Measurements from ENCODE around the gene BCL2A1.
"Not testable (repeated sequence)": the region's sequence is repeated elsewhere in the genome, so short reads cannot be mapped to it uniquely, and the experiment has no call there.

The BCL2A1 gene

DNA sequence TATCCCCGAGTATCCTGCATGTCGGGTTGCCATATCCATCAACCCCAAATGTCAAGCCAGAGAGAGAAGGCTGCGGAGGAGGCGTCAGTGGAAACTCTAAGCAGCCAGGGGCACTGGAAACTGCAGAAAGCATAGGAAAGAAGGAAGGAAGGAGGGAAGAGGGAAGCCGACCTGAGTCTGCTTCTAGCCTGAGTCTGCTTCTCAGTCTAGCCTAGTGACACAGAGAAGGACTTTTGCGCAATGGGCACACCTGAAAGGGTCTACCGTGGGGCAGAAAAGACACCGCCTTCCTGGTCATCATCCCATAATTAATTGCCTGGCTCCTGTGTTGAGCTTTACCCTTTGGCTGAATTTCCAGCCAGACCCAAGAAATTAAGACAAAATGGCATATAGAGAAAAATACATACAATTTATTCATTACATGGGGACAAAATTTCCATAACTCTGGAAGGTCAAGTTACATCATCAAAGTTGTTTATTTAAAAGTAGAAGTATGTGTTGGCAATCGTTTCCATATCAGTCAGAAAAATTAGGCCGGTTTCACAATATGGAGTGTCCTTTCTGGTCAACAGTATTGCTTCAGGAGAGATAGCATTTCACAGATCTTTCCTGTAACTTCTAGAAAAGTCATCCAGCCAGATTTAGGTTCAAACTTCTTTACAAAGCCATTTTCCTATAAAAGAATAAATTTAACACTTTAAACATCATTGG is 10.3 kb downstream of the BCL2A1 start:
- no peak for DNase-seq (ENCODE audit: low read depth, low spot score)

DNA sequence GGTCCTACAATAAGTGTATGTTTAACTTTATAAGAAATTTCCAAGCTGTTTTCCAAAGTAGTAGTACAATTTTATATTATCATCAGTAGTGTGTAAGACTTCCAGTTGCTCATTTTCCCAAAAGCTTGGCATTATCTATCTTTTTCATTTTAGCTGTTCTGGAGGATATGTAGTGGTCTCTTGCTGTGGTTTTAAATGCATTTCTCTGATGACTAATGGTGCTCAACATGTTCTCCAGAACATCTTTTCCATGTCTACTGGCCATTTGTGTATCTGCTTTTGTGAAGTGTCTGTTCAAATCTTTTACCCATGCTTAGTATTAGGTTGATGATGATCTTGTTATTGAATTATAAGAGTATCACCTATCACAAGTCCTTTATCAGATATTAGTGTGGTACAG is 13.3 kb downstream of the BCL2A1 start:
- no peak for DNase-seq (ENCODE audit: low read depth, low spot score)

DNA sequence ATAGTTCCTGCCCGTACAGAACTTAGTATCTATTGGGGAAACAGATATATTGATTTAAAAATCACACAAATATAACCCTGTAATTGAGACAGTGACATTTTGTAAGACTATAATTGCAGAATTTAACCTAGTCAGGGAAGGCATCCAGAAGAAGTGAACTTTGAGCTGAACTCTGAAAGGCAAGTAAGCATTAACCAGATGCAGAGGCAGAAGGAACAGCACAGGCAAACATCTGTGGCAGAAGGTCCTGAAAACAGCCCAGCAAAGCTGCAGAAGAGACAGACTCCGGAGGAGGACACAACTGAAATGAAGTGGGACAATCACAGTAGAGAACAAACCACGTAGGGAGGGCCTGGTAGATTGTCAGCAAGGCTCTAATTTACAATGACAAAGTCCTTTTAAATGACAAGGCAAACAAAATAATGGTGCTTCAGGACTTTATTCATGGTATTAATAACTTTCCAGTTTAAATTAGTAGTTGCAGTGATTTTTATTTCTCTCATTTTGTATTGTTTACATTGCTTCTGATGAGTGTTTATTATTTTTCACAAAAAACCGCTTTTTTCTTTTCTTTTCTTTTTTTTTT is 14.5 kb downstream of the BCL2A1 start:
- DNase-seq (ENCODE audit: low read depth, low spot score), result no peak

DNA sequence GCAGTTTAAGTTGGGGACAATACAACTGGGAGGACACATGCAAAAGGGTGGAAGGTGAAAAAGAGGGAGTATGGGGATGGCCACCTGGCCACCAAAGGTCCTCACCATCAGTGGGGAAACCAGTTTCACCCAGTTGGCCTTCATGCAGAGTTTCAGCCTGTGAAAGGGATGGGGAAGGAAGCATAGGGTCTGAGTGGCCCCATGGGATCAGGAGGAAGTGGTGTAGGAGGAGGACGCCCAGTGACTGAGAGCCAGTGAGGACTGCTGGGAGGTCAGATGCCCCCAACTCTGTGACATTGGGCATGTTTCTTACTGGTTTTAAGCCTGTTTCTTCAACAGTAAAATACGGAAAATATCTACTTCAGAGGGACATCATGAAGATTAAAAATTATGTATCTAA is 16.3 kb downstream of the BCL2A1 start:
- no peak for DNase-seq (ENCODE audit: low read depth, low spot score)

DNA sequence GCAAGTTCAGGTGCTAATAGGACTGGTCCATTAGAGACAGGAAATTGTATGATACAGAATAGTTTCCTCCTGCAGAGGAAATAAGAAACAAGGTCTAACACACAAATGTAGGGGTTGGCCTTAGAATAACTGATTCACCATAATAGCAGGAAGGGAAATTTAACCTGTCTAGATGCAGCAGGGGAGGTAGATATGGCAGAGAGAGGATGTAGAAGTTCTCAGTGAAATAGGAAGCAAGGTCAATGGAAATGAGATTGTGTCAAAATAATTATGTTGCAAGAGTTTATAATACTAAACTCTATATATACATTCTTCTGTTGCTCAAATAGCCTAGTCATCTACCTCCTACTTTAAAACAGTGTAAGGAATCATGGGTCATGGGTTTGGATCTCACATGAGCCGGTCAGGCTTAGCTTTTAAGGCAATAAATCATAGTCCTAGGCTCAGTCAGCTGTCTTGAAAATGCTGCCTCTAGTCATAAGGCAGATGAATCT is 17.0 kb downstream of the BCL2A1 start:
- no peak for DNase-seq (ENCODE audit: low read depth, low spot score)

DNA sequence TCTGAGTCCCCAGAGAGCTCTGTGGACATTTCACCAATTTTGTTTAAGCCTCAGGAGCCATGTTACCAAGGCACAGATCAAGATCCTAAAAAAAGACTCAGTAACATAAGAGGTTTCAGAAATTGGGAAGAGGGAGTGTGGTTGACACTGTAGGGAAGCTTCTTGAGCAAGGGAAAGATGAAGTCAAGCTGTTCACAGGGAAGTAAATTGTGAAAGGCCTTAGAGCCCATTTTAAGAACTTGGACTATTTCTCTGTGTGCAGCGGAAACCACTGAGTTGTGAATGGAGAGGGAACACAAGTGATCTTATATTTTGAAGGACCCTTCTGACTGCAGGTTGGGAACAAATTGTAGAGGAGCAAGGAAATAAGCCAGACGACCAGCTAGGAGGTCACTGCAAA is 18.7 kb downstream of the BCL2A1 start:
- DNase-seq (ENCODE audit: low read depth, low spot score), result no peak

DNA sequence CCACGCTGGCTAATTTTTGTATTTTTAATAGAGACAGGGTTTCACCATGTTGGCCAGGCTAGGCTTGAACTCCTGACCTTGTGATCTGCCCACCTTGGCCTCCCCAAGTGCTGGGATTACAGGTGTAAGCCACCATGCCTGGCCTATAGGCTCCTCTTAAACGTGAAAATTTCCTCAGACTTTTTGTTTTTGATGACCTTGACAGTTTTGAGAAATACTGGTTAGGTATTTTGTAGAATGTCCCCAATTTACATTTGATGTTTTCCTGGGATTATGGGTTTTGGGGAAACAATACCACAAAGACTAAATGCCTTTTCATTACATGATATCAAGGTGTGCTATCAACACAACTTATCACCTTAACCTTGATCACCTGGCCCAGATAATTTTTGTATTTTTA is 20.7 kb downstream of the BCL2A1 start:
- DNase-seq (ENCODE audit: low read depth, low spot score), result no peak

DNA sequence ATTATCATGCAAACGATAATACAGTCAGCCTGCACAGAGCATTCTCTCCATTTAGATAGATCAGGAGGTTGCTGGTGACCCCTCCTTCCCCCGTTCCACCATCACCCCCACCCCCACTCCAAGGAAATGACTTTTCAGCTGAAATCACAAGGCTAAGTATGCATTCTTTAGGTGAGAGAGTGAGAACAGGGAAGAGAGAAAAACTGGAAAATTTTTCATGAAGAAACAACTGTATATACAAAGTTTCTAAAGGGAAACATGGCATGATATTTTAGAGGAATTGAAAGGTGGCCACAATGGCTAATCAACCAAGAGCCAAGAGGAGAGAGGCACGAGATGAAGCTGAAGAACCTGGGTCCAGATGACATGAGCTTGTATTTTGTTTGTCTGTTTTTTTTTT is 22.2 kb downstream of the BCL2A1 start:
- DNase-seq (ENCODE audit: low read depth, low spot score), result no peak

DNA sequence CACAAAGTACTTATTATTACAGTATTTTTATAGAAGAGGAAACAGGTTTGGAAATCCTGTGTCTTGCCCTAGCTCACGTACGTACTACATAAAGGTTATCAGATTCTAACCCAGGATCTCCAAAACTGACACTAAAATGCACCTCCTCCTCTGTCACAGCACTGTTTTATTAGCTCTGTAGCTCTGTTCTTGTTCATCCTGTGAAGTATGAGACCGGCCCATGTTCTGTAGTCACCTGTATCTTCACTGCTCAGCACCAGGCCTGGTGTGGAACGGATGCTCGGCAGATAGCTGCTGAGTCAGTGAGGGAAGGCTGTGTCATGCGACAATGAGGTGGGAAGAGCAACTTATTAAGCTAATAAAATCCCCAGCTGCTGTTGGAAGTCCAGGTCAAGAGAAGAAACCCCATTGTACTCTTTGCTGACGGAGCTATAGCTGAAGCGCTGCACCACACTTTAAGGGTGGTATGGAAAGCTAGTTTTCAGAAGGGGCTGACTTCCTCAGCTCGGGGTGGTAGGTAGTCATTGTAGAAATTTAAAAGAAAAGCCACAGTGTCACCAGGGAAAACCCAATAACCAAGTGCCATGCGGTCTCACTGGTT is 22.8 kb downstream of the BCL2A1 start:
- DNase-seq (ENCODE audit: low read depth, low spot score), result no peak

DNA sequence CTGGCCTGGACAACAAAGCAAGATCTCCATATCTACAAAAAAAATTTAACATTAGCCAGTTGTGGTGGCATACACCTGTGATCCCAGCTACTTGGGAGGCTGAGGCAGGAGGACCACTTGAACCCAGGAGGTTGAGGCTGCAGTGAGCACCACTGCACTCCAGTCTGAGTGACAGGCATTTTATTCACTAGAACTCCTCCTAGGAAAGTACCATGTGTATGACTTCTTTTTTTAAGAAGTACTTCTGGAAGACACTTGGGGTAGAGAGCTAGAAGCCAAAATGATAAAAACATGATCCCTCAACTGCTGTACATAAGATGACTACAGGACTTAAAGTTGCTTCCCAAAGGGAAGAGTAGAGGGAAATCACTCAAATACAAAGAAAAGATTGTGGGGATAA is 24.0 kb downstream of the BCL2A1 start:
- no peak for DNase-seq (ENCODE audit: low read depth, low spot score)

DNA sequence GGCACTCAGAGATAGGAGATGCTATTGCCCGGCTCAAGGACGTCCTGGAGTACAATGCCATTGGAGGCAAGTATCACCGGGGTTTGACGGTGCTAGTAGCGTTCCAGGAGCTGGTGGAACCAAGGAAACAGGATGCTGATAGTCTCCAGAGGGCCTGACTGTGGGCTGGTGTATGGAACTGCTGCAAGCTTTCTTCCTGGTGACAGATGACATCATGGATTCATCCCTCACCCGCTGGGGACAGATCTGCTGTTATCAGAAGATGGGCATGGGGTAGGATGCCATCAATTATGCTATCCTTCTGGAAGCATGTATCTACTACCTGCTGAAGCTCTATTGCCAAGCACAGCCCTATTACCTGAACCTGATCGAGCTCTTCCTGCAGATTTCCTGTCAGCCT is 26.4 kb downstream of the BCL2A1 start:
- DNase-seq (ENCODE audit: low read depth, low spot score), result no peak

DNA sequence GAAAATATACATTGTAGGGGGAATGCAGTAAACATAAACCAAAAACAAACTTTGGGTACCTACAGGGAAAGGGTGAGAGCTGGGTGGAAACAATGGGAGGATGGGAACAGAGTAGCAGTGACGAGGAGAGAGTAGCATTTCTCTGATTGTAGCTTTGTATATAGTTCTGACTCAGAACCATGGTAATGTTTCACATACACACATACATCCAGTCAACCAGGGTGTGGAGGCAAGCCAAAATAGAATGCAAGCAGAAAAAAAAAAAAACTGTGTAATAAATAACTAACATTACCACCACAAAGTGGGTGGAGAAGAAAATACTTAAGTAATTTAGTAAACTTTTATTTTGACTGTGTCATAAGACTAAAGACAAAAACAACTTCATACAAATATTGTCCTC is 27.2 kb downstream of the BCL2A1 start:
- DNase-seq (ENCODE audit: low read depth, low spot score), result no peak

DNA sequence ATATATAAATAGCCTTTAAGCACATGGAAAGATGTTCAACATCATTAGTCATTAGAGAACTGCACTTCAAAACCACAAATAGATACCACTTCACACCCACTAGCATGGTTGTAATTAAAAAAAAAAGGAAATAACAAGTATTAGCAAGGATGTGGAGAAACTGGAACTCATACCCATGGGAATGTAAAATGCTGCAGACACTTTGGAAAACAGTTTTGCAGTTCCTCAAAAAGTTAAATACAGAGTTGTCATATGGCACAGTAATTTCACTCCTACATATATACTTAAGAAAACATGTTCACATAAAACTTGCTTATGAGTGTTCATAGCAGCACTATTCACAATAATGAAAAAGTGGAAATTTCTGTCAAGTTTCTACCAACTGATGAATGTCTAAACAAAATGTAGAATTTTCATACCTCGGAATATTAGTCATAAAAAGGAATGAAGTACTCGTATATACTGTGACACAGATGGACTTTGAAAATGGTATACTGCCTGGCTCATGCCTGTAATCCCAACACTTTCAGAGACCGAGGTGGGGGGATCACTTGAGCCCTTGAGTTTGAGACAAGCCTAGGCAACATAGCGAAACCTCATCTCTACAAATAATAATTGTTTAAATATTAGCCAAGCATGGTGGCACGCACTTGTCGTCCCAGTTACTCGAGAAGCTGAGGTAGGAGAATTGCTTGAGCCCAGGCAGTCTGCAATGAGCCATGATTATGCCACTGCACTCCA is 28.1 kb downstream of the BCL2A1 start:
- DNase-seq (ENCODE audit: low read depth, low spot score), result no peak

DNA sequence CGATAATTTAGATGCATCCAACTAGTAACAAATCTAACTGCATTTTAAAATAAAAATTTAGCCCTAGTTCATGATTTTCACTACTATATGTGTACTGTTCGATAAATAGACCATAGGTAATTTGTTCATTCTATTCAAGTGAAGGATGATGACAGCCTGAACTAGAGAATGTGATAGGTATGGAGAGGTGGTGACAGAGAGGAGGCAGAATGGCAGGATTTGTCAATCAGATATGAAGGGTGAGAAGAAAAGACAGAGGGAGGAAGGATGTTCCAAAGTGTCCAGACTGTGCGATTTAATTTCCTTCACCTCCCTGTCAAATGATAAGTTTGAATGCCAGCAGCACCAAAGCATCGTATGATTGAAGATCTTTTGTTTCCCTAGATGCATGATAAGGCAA is 31.6 kb downstream of the BCL2A1 start:
- DNase-seq (ENCODE audit: low read depth, low spot score), result no peak

DNA sequence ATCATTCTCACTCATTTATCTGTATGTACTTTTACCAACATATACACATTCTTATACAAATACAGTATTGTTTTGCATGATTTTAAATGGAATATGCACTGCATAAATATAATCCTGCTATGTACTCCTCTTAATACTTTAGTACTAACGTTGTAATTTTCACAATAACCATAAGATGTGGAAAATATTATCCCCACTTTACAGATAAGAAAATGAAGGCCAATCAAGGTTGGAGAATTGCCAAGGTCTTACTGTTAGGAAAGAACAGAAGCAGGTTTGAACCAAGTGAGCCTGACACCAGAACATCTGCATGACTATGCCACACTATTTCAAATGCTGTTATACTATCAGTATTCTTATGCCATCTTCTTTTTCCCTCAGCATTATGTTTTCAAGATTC is 32.9 kb downstream of the BCL2A1 start:
- DNase-seq (ENCODE audit: low read depth, low spot score), result no peak

DNA sequence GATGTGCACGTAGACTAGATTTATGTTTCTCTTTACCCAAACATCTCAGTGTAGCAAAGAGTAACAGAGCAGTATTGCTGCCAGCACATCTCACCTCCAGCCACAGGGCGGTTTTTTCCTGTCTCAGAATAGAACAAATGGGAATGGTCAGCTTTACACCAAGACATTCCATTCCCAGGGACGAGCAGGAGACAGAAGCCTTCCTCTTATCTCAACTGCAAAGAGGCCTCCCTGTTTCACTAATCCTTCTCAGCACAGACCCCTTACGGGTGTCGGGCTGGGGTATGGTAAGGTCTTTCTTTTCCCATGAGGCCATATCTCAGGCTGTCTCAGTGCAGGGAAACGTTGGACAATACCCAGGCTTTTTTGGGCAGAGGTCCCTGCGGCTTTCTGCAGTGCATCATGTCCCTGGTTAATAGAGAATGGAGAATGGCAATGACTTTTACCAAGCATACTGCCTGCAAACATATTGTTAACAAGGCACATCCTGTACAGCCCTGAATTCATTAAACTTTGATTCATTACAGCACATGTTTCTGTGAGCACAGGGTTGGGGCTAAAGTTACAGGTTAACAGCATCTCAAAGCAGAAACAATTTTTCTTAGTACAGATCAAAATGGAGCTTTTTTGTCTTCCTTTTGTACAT is 35.3 kb downstream of the BCL2A1 start:
- not testable (repeated sequence) for DNase-seq (ENCODE audit: low read depth, low spot score)

DNA sequence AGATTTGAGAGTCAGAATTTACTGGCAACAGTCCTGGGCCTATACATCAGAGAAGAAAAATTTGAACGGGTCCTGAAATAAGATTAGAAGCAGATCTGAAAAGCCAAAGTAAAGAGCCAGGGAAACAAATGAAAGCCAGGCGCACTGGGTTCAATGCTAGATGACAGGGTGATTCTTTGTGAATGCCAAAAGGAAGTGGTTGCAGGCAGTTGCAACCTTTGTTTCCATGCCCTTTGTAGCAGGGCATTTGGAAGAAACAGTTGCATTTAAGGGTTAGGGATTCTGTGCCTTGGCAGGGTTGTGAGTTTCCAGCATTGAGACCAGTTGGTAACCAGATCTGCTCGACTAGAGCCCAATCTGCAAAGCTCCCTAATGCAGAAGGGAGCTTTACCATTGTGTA is 37.8 kb downstream of the BCL2A1 start:
- DNase-seq (ENCODE audit: low read depth, low spot score), result no peak

DNA sequence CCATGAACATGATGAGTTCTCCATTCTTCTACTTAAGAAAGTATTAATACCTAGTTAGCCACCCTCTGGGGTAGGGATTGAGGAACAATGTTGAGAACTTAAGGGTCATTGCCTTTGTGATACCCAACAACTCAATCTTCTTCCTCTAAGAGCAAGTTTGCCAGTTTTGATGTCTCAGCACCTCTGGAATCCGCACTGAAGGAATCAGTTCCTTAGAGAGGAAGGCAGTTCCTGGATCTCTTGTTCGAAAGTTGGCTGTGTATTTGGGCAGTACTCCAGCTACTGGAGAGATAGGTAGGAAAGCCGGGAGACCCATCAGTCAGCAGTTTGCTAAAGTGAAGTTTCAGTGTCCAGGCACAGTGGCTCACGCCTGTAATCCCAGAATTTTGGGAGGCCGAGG is 38.5 kb downstream of the BCL2A1 start:
- no peak for DNase-seq (ENCODE audit: low read depth, low spot score)

DNA sequence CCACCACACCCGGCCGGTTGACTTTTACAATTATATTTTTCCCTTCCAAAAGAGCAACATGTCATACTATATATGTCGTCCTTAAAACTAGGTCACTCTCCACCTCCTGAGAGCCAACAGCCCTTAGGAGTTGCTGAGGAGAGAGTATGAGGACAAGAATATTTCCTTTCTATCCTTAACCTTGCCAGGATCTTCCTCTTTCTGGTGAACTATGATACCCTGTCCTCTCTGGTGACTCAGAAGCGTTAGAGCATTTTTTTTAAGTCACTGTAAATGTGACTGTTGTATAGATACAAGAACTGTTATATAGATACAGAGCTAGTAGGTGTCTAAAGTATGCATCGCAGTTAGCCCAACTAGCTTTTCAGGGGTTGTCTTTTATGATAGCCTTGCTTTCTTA is 40.5 kb downstream of the BCL2A1 start:
- no peak for DNase-seq (ENCODE audit: low read depth, low spot score)

DNA sequence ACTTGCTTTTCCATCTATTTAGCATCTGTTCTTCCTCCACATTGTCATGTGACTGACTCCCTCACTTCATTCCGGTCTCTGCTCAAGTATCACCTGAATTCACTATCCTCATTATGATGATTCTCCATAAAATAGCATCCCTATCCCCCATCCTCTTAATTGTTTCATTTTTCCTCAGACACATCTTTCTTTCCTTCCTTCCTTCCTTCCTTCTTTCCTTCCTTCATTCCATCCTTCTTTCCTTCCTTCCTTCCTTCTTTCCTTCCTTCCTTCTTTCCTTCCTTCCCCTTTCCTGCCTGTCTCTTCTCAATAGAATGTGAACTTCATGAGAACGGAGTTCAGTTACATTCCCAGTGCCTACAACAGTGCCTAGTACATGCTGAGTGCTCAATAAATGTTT is 41.6 kb downstream of the BCL2A1 start:
- no peak for DNase-seq (ENCODE audit: low read depth, low spot score)

DNA sequence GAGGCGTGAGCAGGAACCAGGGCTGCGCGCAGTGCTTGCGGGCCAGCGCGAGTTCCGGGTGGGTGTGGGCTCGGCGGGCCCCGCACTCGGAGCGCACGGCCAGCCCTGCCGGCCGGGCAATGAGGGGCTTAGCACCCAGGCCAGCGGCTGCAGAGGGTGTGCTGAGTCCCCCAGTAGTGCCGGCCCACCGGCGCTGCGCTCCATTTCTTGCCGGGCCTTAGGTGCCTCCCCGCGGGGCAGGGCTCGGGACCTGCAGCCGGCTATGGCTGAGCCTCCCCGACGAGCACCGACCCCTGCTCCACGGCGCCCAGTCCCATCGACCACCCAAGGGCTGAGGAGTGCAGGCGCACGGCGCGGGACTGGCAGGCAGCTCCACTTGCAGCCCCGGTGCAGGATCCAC is 44.9 kb downstream of the BCL2A1 start:
- DNase-seq (ENCODE audit: low read depth, low spot score), result not testable (repeated sequence)

DNA sequence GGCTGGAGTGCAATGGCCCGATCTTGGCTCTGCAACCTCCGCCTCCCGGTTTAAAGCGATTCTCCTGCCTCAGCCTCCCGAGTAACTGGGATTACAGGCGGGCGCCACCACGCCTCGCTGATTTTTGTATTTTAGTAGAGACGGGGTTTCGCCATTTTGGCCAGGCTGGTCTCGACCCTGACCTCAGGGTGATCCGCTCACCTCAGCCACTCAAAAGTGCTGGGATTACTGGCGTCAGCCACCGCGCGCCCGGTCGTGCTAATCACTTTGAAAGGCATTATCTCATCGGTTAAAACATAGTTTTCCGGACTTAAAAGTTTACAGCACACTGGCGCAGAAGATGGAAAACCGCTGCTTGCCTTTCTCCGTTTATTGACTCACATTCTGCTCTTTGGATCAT is 46.6 kb downstream of the BCL2A1 start:
- DNase-seq (ENCODE audit: low read depth, low spot score), result no peak

Measured in astrocyte of the hippocampus (primary cell).